K562 (cell line): ENCODE results near the gene CCR2. TPM values are rescaled to one million over a fixed set of nuclear protein-coding genes. Genes with fewer than 3 reads are reported as not detected.

Experiments used
- ATAC-seq: fragments of 200-7000 bp; cut with Tn5 transposase; 3 replicates; pipeline ENCODE4 v1.9.1; 2020; ENCODE audit warnings: moderate library complexity
- BruUV-seq: library from RNA; stranded (reverse); fragments of 400-500 nt; replicated peaks from 2 replicates; lab custom pipeline; 2021; lab: Mats Ljungman, UMichigan
- CTCF ChIA-PET: fragments of 300-600 bp; formaldehyde crosslinking; extraction: SDS; loops from one replicate; lab custom pipeline; 2021; ENCODE audit warnings: low intra/inter-chr PET ratio; lab: Yijun Ruan, JAX
- POLR2A ChIA-PET: fragments of 300-600, 350-650 bp; sonication (Branson Sonifier 250); formaldehyde crosslinking; extraction: SDS; loops from one replicate; lab custom pipeline; 2021; ENCODE audit warnings: antibody characterized with exemption, inconsistent platforms; lab: Yijun Ruan, JAX
- DNase-seq, 4 experiments: peaks; one replicate each; pipeline versions ENCODE4 v3.0.0 to v3.0.0-alpha.2; 2011 to 2018; ENCODE audit warnings: low spot score in 3 of 4, mixed read lengths in 3 of 4; ENCODE audit errors: extremely low read depth in 1 of 4
- FAIRE-seq: peaks from 2 replicates; lab custom pipeline; 2011; peaks lifted over from hg19 to GRCh38; lab: Jason Lieb, UNC
- H2AFZ ChIP-seq: 2 replicates; pipeline ENCODE4 v1.6.0; 2011; ENCODE audit warnings: low read depth, low read length, control low read depth, inconsistent platforms
- H3K27ac ChIP-seq: fragments of 200-600 bp; 3 replicates; pipeline ENCODE4 v1.8.0; 2011; ENCODE audit warnings: low read depth, mild to moderate bottlenecking, control low read depth, inconsistent platforms, low read length, moderate library complexity, mixed read lengths; ENCODE audit errors: extremely low read depth
- H3K27me3 ChIP-seq, 2 experiments: fragments of 300-600 bp in 1 of 2; 2 replicates in 1 of 2; 3 replicates in 1 of 2; pipeline versions ENCODE4 v1.6.0 to v1.8.0; 2011; ENCODE audit warnings: inconsistent platforms in 2 of 2, low read length in 2 of 2, mild to moderate bottlenecking in 1 of 2, mixed read lengths in 1 of 2, moderate library complexity in 1 of 2; ENCODE audit not compliant: control insufficient read depth in 2 of 2, insufficient read depth in 2 of 2
- H3K36me3 ChIP-seq: fragments of 300-600 bp; 3 replicates; pipeline ENCODE4 v1.8.0; 2011; ENCODE audit warnings: mild to moderate bottlenecking, low read length, inconsistent platforms; ENCODE audit not compliant: control insufficient read depth, insufficient read depth
- H3K4me1 ChIP-seq, 2 experiments: fragments of 200-600 bp in 1 of 2; replicated peaks in 1 of 2; 2 replicates in 1 of 2; 3 replicates in 1 of 2; pipeline versions ENCODE4 v1.5.1 to v1.8.0; 2011; ENCODE audit warnings: inconsistent platforms in 2 of 2, low read length in 2 of 2, mild to moderate bottlenecking in 1 of 2, mixed read lengths in 1 of 2, moderate library complexity in 1 of 2; ENCODE audit not compliant: control insufficient read depth in 2 of 2, insufficient read depth in 2 of 2
- H3K4me2 ChIP-seq: 2 replicates; pipeline ENCODE4 v1.6.1; 2011; ENCODE audit warnings: low read length, control low read depth, inconsistent platforms, mixed read lengths; ENCODE audit not compliant: insufficient read depth
- H3K4me3 ChIP-seq: fragments of 200-600 bp; sonication (generic), shearing (Covaris generic); 2 replicates; pipeline ENCODE4 v1.5.1; 2016; ENCODE audit warnings: control low read depth, inconsistent platforms
- H3K79me2 ChIP-seq: fragments of 200-600 bp; 3 replicates; pipeline ENCODE4 v1.8.0; 2011; ENCODE audit warnings: low read length, inconsistent platforms; ENCODE audit not compliant: control insufficient read depth, insufficient read depth
- H3K9ac ChIP-seq, 2 experiments: 2 replicates each; pipeline versions ENCODE4 v1.6.0 to v1.6.1; 2011; ENCODE audit warnings: low read depth in 2 of 2, low read length in 2 of 2, control low read depth in 1 of 2, inconsistent platforms in 1 of 2, mild to moderate bottlenecking in 1 of 2, mixed read lengths in 1 of 2; ENCODE audit not compliant: insufficient read depth in 1 of 2
- H3K9me1 ChIP-seq: one replicate; pipeline ENCODE4 v1.6.0; 2011; ENCODE audit warnings: inconsistent platforms, mild to moderate bottlenecking, low read length, moderate library complexity; ENCODE audit not compliant: control insufficient read depth, insufficient read depth
- H3K9me3 ChIP-seq: replicated peaks from 2 replicates; pipeline ENCODE4 v1.5.1; 2011; ENCODE audit warnings: low read depth, low read length, inconsistent platforms; ENCODE audit not compliant: control insufficient read depth, insufficient read depth
- H4K20me1 ChIP-seq: replicated peaks from 2 replicates; pipeline ENCODE4 v1.6.1; 2011; ENCODE audit warnings: low read length, inconsistent platforms, mixed read lengths; ENCODE audit not compliant: control insufficient read depth, insufficient read depth
- GATA2 ChIP-seq: sonication (generic); formaldehyde crosslinking; IDR thresholded peaks from 2 replicates; pipeline ENCODE4 v1.4.0; 2020; ENCODE audit warnings: mild to moderate bottlenecking, missing genetic modification reagents
- KDM4B ChIP-seq, 2 experiments: fragments of 450-650 bp in 1 of 2; sonication (generic) in 1 of 2; IDR thresholded peaks; 2 replicates each; pipeline ENCODE4 v1.6.1; 2016 to 2017; ENCODE audit warnings: borderline replicate concordance in 2 of 2, antibody characterized with exemption in 1 of 2, low read depth in 1 of 2, mild to moderate bottlenecking in 1 of 2
- PATZ1 ChIP-seq: fragments of 250-450 bp; sonication (Bioruptor Pico); IDR thresholded peaks from 2 replicates; pipeline ENCODE4 v1.5.0; 2020; ENCODE audit warnings: mild to moderate bottlenecking, borderline replicate concordance
- PCBP2 ChIP-seq: fragments of 200-400 bp; formaldehyde crosslinking; IDR thresholded peaks from 2 replicates; pipeline ENCODE4 v1.6.1; 2018; ENCODE audit warnings: low read length, low read depth, mild to moderate bottlenecking, moderate library complexity; ENCODE audit not compliant: poor library complexity, severe bottlenecking
- PREB ChIP-seq: sonication (generic); formaldehyde crosslinking; IDR thresholded peaks from 2 replicates; pipeline ENCODE4 v1.8.1; 2023; ENCODE audit warnings: mild to moderate bottlenecking, missing genetic modification reagents
- RBM17 ChIP-seq: fragments of 200-400 bp; formaldehyde crosslinking; IDR thresholded peaks from 2 replicates; pipeline ENCODE4 v1.6.1; 2017; ENCODE audit warnings: low read depth, mild to moderate bottlenecking, low read length, borderline replicate concordance
- RNF2 ChIP-seq: sonication (generic); IDR thresholded peaks from 2 replicates; pipeline ENCODE4 v1.6.1; 2016
- SNAPC5 ChIP-seq: fragments of 250-450 bp; sonication (Bioruptor Pico); IDR thresholded peaks from 2 replicates; pipeline ENCODE4 v1.8.0; 2021; ENCODE audit warnings: moderate library complexity, mild to moderate bottlenecking, inconsistent platforms
- ZBTB8A ChIP-seq: fragments of 450-650 bp; IDR thresholded peaks from 2 replicates; pipeline ENCODE4 v1.6.1; 2018; ENCODE audit warnings: mild to moderate bottlenecking, moderate library complexity; ENCODE audit not compliant: partially characterized antibody
- ZNF12 ChIP-seq: sonication (generic); formaldehyde crosslinking; IDR thresholded peaks from 2 replicates; pipeline ENCODE4 v1.4.0; 2020; ENCODE audit warnings: mild to moderate bottlenecking, missing genetic modification reagents
- ZNF668 ChIP-seq: fragments of 250-450 bp; sonication (Bioruptor Pico); IDR thresholded peaks from 2 replicates; pipeline ENCODE4 v1.8.0; 2022; ENCODE audit warnings: mild to moderate bottlenecking, inconsistent platforms
- WGBS: fragments of 100-300 bp; shearing (Covaris generic); methylation state at CpG from one replicate; pipeline ENCODE4 v1.1.6; 2016; ENCODE audit warnings: low coverage, mixed read lengths; ENCODE audit not compliant: insufficient coverage; ENCODE audit errors: missing lambda C conversion rate; 5-methylcytosine and 5-hydroxymethylcytosine counted together
- in situ Hi-C: fragments of 300-500 bp; cut with MboI; formaldehyde crosslinking; loops from 4 replicates; pipeline ENCODE4 v1.15.0; 2018; ENCODE audit warnings: inconsistent platforms, mixed read lengths
- intact Hi-C: fragments of 100-400 bp; cut with micrococcal nuclease; formaldehyde crosslinking; loops from 2 replicates; pipeline ENCODE4 v1.14.2; 2022
- polyA plus RNA-seq, 8 experiments: library from polyadenylated mRNA; depleted of rRNA in 4 of 8; stranded (reverse) in 5 of 8; unstranded in 3 of 8; fragments of >200 nt; fragmentation: Nextera tagmentation in 2 of 8; fragmentation: Illumina TruSeq in 1 of 8; extraction: Ambion mirVana in 2 of 8; extraction: Trizol in 1 of 8; gene quantifications; 2 replicates each; pipeline versions ENCODE4 v1.2.1 to v1.2.3, GENCODE V29; 2011 to 2014; ENCODE audit warnings: inconsistent platforms in 1 of 8, missing spikeins in 1 of 8
- total RNA-seq, 7 experiments: library from RNA; depleted of rRNA in 6 of 7; stranded (reverse); fragments of >200 nt in 6 of 7; fragmentation: Illumina TruSeq in 2 of 7; extraction: Trizol in 2 of 7; gene quantifications; 2 replicates each; pipeline versions ENCODE4 v1.2.1 to v1.2.3, GENCODE V29; 2011 to 2021; ENCODE audit warnings: low replicate concordance in 1 of 7

Gene CCR2
- total and polyA plus RNA-seq, 9 of the 15 experiments (the other 6 are each of a cell fraction or from before 2014, with no cell fraction given) = not detected

GRCh38 chr3:46369151-46369550, 15.2 kb downstream of the CCR2 start:
- no TSS peak for BruUV-seq
- Histone ChIP-seq H3K9me3 (no peaks in the 10 kb centered on the region), H3K4me1 (no peaks in the 10 kb centered on the region), H3K79me2 (no peaks in the 10 kb centered on the region), H3K4me3 (no peak overlapping the region), H3K9ac (no peak overlapping the region), H3K9me1 (no peaks in the 10 kb centered on the region), H3K27me3 (peaks cover 30 to 52% of the 10 kb centered on the region in 2 experiments), H4K20me1 (no peaks in the 10 kb centered on the region), H3K36me3 (no peaks in the 10 kb centered on the region), H3K27ac (no peak overlapping the region), H2AFZ (no peak overlapping the region), H3K4me2 (no peak overlapping the region)
- ATAC-seq (no peak), DNase-seq (no peak), FAIRE-seq (no peak)
- intact Hi-C loops = loop anchor here (5.0 kb wide), 1 partner anchor 157 kb away; no protein-coding TSS in a partner anchor
- TF ChIP-seq ZNF12 (no peak), ZBTB8A (no peak), SNAPC5 (no peak), RNF2 (no peak)
- in situ Hi-C loops = no loop called here
- 1% methylated on average over 4 of the region's 4 CpGs for WGBS
- CTCF ChIA-PET = interaction anchor here (0.9 kb wide), 1 partner anchor 90 kb away, joined by 4 read pairs; no protein-coding TSS in a partner anchor
- POLR2A ChIA-PET = interaction anchor here (0.6 to 1.4 kb wide), 7 partner anchors 9 to 471 kb away, joined by 3 to 7 read pairs (median 3); no protein-coding TSS in a partner anchor

GRCh38 chr3:46369675-46370132, 15.8 kb downstream of the CCR2 start:
- H3K79me2 ChIP-seq = no peaks in the 10 kb centered on the region
- no peaks in the 10 kb centered on the region for H3K9me3 ChIP-seq
- no peaks in the 10 kb centered on the region for H3K4me1 ChIP-seq
- WGBS = 0% methylated on average over 6 of the region's 6 CpGs
- no peak for DNase-seq
- ATAC-seq = no peak
- no peaks in the 10 kb centered on the region for H3K9me1 ChIP-seq
- no peak overlapping the region for H3K4me2 ChIP-seq
- intact Hi-C loops = loop anchor here (5.0 kb wide), 3 partner anchors 58 to 157 kb away; no protein-coding TSS in a partner anchor
- ChIA-PET CTCF (no interaction called here), POLR2A (interaction anchor here (0.9 to 1.3 kb wide), 5 partner anchors 8 to 261 kb away, joined by 3 to 7 read pairs (median 3); no protein-coding TSS in a partner anchor)
- H3K4me3 ChIP-seq = no peak overlapping the region
- H3K27ac ChIP-seq = no peak overlapping the region
- H3K36me3 ChIP-seq = no peaks in the 10 kb centered on the region
- no peak for FAIRE-seq
- in situ Hi-C loops = no loop called here
- H3K9ac ChIP-seq = no peak overlapping the region
- no TSS peak for BruUV-seq
- no peaks in the 10 kb centered on the region for H4K20me1 ChIP-seq
- H3K27me3 ChIP-seq = peaks cover 34 to 57% of the 10 kb centered on the region in 2 experiments
- H2AFZ ChIP-seq = no peak overlapping the region
- TF ChIP-seq RBM17 = no peak
- no peak for TF ChIP-seq PCBP2
- TF ChIP-seq PREB (CRISPR knock-in tag) = no peak
- no peak for TF ChIP-seq GATA2 (CRISPR knock-in tag)
- no peak for TF ChIP-seq PATZ1 (CRISPR knock-in tag)
- no peak for TF ChIP-seq KDM4B (IDR thresholded peaks at IDR 0.05; ENCODE audit: borderline replicate concordance in 2 of 2, low read depth in 1 of 2)
- no peak for TF ChIP-seq ZNF668 (CRISPR knock-in tag)
